GM23248 (cell line): ENCODE results near the gene TRAPPC3.

Experiments
- EZH2 ChIP-seq: fragments of 200-600 bp; sonication (generic); IDR thresholded peaks from 2 replicates; pipeline ENCODE4 v1.6.1; 2018; ENCODE audit warnings: antibody characterized with exemption, mild to moderate bottlenecking; ENCODE audit not compliant: insufficient read depth, poor library complexity, severe bottlenecking
- EZH2phosphoT487 ChIP-seq: fragments of 200-600 bp; sonication (generic); IDR thresholded peaks from 2 replicates; pipeline ENCODE4 v1.6.1; 2018; ENCODE audit warnings: antibody characterized with exemption, moderate library complexity, mild to moderate bottlenecking, low read depth; ENCODE audit not compliant: insufficient read depth

- TF ChIP-seq EZH2phosphoT487, result no peak
- TF ChIP-seq EZH2, result no peak
Observed at GRCh38 chr1:36098650-36099365, 50.5 kb downstream of the TRAPPC3 start.
